MCF 10A (cell line): Measurements from ENCODE around the gene TP53I3. TPM values are rescaled to one million over a fixed set of nuclear protein-coding genes. Genes with fewer than 3 reads are reported as not detected.
"Not testable (repeated sequence)": the region's sequence is repeated elsewhere in the genome, so short reads cannot be mapped to it uniquely, and the experiment has no call there.

Experiments
- BruUV-seq: library from RNA; stranded (reverse); fragments of 400-500 nt; replicated peaks from 2 replicates; lab custom pipeline; 2021; lab: Mats Ljungman, UMichigan
- CTCF ChIA-PET: fragments of 300-600 bp; sonication (Branson Sonifier 250); formaldehyde crosslinking; extraction: SDS; loops from one replicate; lab custom pipeline; 2021; ENCODE audit warnings: antibody characterized with exemption, inconsistent platforms; lab: Yijun Ruan, JAX
- POLR2A ChIA-PET: fragments of 300-600, 350-650 bp; sonication (Branson Sonifier 250); formaldehyde crosslinking; extraction: SDS; loops from one replicate; lab custom pipeline; 2020; ENCODE audit warnings: antibody characterized with exemption, inconsistent platforms; lab: Yijun Ruan, JAX
- DNase-seq: peaks from one replicate; pipeline ENCODE4 v3.0.0-alpha.2; 2018; ENCODE audit not compliant: unreplicated experiment
- H3K27ac Mint-ChIP-seq: one replicate; pipeline ENCODE4 v1.8.0; 2022; ENCODE audit warnings: mild to moderate bottlenecking, low read depth, mixed read lengths; ENCODE audit not compliant: unreplicated experiment
- H3K27me3 Mint-ChIP-seq: one replicate; pipeline ENCODE4 v1.8.0; 2022; ENCODE audit warnings: mixed read lengths; ENCODE audit not compliant: insufficient read depth, unreplicated experiment
- H3K36me3 Mint-ChIP-seq: one replicate; pipeline ENCODE4 v1.8.0; 2022; ENCODE audit warnings: mild to moderate bottlenecking, moderate library complexity, mixed read lengths; ENCODE audit not compliant: insufficient read depth, unreplicated experiment
- H3K4me1 Mint-ChIP-seq: one replicate; pipeline ENCODE4 v1.8.0; 2022; ENCODE audit warnings: mixed read lengths; ENCODE audit not compliant: insufficient read depth, unreplicated experiment
- H3K4me3 Mint-ChIP-seq: one replicate; pipeline ENCODE4 v1.8.0; 2022; ENCODE audit warnings: mild to moderate bottlenecking, moderate library complexity, mixed read lengths; ENCODE audit not compliant: unreplicated experiment
- H3K9me3 Mint-ChIP-seq: one replicate; pipeline ENCODE4 v1.8.0; 2022; ENCODE audit warnings: mixed read lengths; ENCODE audit not compliant: unreplicated experiment
- intact Hi-C: fragments of 100-400 bp; cut with micrococcal nuclease; formaldehyde crosslinking; loops from 2 replicates; pipeline ENCODE4 v1.14.1; 2022
- total RNA-seq: library from RNA; stranded (reverse); gene quantifications from 2 replicates; pipeline ENCODE4 v1.2.3, GENCODE V29; 2022
- TF ChIP-seq, protein P1 (sequence below): fragments of 200-600 bp; IDR thresholded peaks from one replicate; pipeline ENCODE4 v1.8.0; 2022; ENCODE audit warnings: antibody characterized with exemption, mild to moderate bottlenecking; ENCODE audit not compliant: unreplicated experiment

The TP53I3 gene
- total RNA-seq, 1 experiment from 2014 or later: 99.8 TPM

DNA sequence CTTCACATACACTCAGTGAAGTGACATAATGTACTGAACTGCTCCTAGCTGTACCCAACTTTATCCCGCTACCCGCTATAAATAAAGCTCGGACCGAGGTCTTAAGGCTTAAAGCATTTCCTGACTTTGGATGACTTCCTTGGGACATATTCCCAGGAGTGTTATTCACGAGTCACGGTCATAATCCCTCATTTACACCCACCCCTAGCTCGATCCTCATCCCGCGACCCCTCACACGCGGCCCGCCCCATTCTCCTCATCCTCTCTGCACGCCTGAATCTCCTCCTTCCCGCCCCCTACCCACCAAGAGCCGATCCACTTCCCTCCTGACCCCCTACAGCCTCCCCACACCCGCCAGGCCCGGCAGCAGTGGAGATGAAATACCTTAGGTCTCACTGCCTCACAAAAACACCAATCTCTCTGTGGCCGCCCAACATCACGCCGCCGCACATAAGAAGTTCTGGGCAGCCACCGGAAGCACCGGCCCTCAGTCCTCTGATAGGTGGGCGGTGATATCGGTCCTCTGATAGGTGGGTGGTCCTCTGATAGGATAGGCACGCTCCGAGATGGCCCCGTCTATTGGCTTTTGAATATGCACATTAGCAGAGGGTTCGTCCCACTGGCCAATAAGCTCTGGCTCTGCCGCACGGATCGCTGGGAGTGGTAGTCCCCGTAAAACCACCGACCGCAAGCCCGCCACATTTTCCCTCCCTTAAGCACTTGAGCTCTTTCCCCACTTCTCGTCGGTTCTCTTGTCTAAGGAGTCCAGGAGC is 37.5 kb downstream of the TP53I3 start, which contains the start of gene WDCP:
Gene WDCP (minus strand): TSS at position 462 of the 773 bp plus-strand sequence. CDS start 7,897 bp downstream, outside the sequence.
- BruUV-seq: no TSS peak
- Mint-ChIP-seq H3K9me3 (no peaks in the 10 kb centered on the region), H3K27me3 (no peaks in the 10 kb centered on the region), H3K36me3 (peaks cover 12% of the 10 kb centered on the region), H3K4me3 (peak within 1 kb of the TSS; percentile 97), H3K4me1 (peaks cover 24% of the 10 kb centered on the region), H3K27ac (peak within 1 kb of the TSS; percentile 83)
- TF ChIP-seq, protein P1, sequence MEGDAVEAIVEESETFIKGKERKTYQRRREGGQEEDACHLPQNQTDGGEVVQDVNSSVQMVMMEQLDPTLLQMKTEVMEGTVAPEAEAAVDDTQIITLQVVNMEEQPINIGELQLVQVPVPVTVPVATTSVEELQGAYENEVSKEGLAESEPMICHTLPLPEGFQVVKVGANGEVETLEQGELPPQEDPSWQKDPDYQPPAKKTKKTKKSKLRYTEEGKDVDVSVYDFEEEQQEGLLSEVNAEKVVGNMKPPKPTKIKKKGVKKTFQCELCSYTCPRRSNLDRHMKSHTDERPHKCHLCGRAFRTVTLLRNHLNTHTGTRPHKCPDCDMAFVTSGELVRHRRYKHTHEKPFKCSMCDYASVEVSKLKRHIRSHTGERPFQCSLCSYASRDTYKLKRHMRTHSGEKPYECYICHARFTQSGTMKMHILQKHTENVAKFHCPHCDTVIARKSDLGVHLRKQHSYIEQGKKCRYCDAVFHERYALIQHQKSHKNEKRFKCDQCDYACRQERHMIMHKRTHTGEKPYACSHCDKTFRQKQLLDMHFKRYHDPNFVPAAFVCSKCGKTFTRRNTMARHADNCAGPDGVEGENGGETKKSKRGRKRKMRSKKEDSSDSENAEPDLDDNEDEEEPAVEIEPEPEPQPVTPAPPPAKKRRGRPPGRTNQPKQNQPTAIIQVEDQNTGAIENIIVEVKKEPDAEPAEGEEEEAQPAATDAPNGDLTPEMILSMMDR: no peak
- DNase-seq: peak; percentile 99
- POLR2A ChIA-PET: interaction anchor here (0.6 to 2.9 kb wide), 17 partner anchors 9 to 313 kb away, joined by 3 to 44 read pairs (median 4); partner anchors contain the start of genes ATAD2B, ITSN2, SF3B6 and TP53I3
- intact Hi-C loops: loop anchor here (1.0 kb wide), 1 partner anchor 32 kb away; no protein-coding TSS in a partner anchor
- CTCF ChIA-PET: interaction anchor here (0.6 to 1.7 kb wide), 6 partner anchors 12 to 121 kb away, joined by 3 to 10 read pairs (median 5); partner anchors contain the start of genes ATAD2B and TP53I3

DNA sequence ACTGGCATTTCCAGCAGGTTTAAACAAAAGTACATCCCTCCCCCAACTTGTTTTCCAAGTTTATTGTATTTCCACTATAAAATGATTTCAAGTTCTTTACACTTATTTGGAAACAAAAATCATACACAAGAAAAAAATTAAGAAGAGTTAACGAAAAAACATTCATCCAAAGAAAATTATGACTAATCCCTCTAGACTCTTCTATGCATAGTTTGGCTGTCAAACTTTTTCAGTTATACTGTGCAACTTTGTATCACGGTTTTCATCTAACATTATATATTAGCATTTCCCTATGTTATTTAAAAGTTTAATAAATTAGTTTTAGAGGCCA is 38.1 kb downstream of the TP53I3 start:
- BruUV-seq: no TSS peak
- H3K4me3 Mint-ChIP-seq: peak overlapping the region; percentile 97
- intact Hi-C loops: no loop called here
- no peaks in the 10 kb centered on the region for H3K27me3 Mint-ChIP-seq
- POLR2A ChIA-PET: interaction anchor here (1.2 to 2.9 kb wide), 10 partner anchors 11 to 121 kb away, joined by 3 to 44 read pairs (median 10); partner anchors contain the start of genes ATAD2B, SF3B6, TP53I3 and UBXN2A
- peaks cover 24% of the 10 kb centered on the region for H3K4me1 Mint-ChIP-seq
- peaks cover 12% of the 10 kb centered on the region for H3K36me3 Mint-ChIP-seq
- TF ChIP-seq, protein P1: no peak
- no peaks in the 10 kb centered on the region for H3K9me3 Mint-ChIP-seq
- DNase-seq: no peak
- CTCF ChIA-PET: interaction anchor here (1.4 to 1.7 kb wide), 3 partner anchors 11 to 37 kb away, joined by 6 to 10 read pairs (median 6); partner anchors contain the start of gene TP53I3
- no peak overlapping the region for H3K27ac Mint-ChIP-seq

DNA sequence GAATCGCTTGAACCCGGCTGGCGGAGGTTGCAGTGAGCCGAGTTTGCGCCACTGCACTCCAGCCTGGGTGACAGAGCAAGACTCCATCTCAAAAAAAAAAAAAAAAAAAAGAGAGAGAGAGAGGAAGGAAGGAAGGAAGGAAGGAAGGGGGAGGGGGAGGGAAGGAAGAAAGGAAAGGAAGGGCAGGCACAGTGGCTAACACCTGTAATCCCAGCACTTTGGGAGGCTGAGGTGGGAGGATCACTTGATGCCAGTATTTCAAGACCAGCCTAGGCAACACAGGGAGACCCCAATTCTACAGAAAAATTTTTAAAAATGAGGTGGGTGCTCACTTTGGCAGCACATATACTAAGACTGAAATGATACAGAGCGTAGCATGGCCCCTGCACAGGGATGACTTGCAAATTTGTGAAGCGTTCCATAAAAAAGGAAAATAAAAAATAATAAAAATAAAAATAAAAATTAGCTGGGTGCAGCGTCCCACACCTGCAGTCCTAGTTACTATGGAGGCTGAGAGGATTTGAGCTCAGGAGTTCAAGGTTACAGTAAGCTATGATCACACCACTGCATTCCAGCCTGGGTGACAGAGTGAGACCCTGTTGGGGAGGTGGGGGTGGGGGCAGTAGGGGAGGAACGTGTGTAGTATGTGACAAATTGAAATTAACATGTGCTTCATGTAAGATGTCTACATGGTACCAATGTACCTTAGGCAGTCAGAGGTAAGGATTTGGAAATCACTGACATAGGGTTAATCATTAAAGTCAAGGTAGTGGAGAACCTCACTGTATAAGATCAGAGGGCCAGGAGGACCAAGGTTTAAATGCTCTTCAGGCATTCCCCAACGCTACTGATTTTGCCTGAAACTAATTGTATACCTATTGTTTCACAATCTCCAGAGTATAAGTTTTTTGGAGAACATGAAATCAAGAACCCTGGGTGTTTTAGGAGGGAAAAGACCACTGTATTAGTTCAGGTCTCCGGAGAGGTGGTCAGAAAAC is 38.8 kb downstream of the TP53I3 start:
- Mint-ChIP-seq H3K4me3 (peak overlapping the region; percentile 97), H3K36me3 (peaks cover 12% of the 10 kb centered on the region), H3K9me3 (no peaks in the 10 kb centered on the region), H3K4me1 (peaks cover 24% of the 10 kb centered on the region), H3K27me3 (no peaks in the 10 kb centered on the region), H3K27ac (no peak overlapping the region)
- DNase-seq: no peak
- ChIA-PET POLR2A (interaction anchor here (1.6 to 2.9 kb wide), 4 partner anchors 20 to 119 kb away, joined by 15 to 44 read pairs (median 18); partner anchors contain the start of genes ATAD2B, SF3B6 and TP53I3), CTCF (interaction anchor here (0.9 kb wide), 1 partner anchor 105 kb away, joined by 4 read pairs; the partner anchor contains the start of gene UBXN2A)
- TF ChIP-seq, protein P1: no peak
- no TSS peak for BruUV-seq
- intact Hi-C loops: no loop called here

DNA sequence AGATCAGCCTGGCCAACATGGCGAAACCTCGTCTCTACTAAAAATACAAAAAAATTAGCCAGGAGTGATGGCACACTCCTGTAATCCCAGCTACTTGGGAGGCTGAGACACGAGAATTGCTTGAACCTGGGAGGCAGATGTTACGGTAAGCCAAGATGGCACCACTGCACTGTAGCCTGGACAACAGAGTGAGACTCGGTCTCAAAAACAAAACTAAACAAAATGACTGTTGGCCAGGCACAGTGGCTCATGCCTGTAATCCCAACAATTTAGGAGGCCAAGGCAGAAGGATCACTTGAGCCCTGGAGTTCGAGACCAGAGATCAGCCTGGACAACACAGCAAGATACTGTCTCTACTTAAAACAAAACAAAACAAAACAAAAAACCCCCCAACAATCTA is 41.5 kb downstream of the TP53I3 start:
- DNase-seq, H3K9me3 Mint-ChIP-seq, BruUV-seq, CTCF ChIA-PET, intact Hi-C loops, H3K27ac Mint-ChIP-seq, H3K4me3 Mint-ChIP-seq, H3K27me3 Mint-ChIP-seq: not testable (repeated sequence)
- peaks cover 24% of the 10 kb centered on the region for H3K36me3 Mint-ChIP-seq
- POLR2A ChIA-PET: interaction anchor here (0.7 kb wide), 1 partner anchor 48 kb away, joined by 6 read pairs; no protein-coding TSS in a partner anchor
- peaks cover 18% of the 10 kb centered on the region for H3K4me1 Mint-ChIP-seq
